ENCODE results near the gene FXYD1. TPM values are rescaled to one million over a fixed set of nuclear protein-coding genes. Genes with fewer than 3 reads are reported as not detected.

FXYD1 gene
- polyA plus RNA-seq, 1 of the 3 experiments (the other 2 are of a cell fraction) = 0.12 TPM

- ChIA-PET POLR2A (no interaction called here), CTCF (no interaction called here)
- no peaks in the 10 kb centered on the region; the same call in 1 of the 2 replicates for H3K27me3 ChIP-seq (ENCODE audit: insufficient read depth)
- no peak for DNase-seq
- peaks cover 0 to 6% of the 10 kb centered on the region in 2 experiments; a peak in 1 of 4 replicates for H3K4me1 ChIP-seq (ENCODE audit: control insufficient read depth in 1 of 2, insufficient read depth in 2 of 2, low read depth in 1 of 2, low read length in 1 of 2)
- whole genome bisulfite sequencing (ENCODE audit: low lambda C conversion rate) = 71% methylated on average over 19 of the region's 31 CpGs
- no peak overlapping the region for H3K27ac ChIP-seq (ENCODE audit: low read depth in 2 of 2, low read length in 1 of 2)
- H3K9ac ChIP-seq = no peak overlapping the region
- no peaks in the 10 kb centered on the region for H3F3A ChIP-seq (replicated peaks; ENCODE audit: insufficient read depth)
- no peaks in the 10 kb centered on the region for H4K20me1 ChIP-seq (ENCODE audit: insufficient read depth)
- H3K36me3 ChIP-seq (replicated peaks in 1 of 2; ENCODE audit: control insufficient read depth in 1 of 2, insufficient read depth in 2 of 2, low read length in 1 of 2) = no peaks in the 10 kb centered on the region
- H2AFZ ChIP-seq (ENCODE audit: low read depth) = no peak overlapping the region
- H3K4me3 ChIP-seq (ENCODE audit: low read depth in 2 of 2, low read length in 1 of 2) = no peak overlapping the region
- no peak overlapping the region for H3K4me2 ChIP-seq
- no peak for TF ChIP-seq SMC3 (IDR thresholded peaks at IDR 0.05; ENCODE audit: low read depth, low read length)
- no peak for TF ChIP-seq RCOR1 (IDR thresholded peaks at IDR 0.05; ENCODE audit: low read length)
- TF ChIP-seq NRF1 (IDR thresholded peaks at IDR 0.05; ENCODE audit: low read depth, low read length) = no peak
- TF ChIP-seq RFX5 (IDR thresholded peaks at IDR 0.05; ENCODE audit: low read length) = no peak
- TF ChIP-seq EZH2phosphoT487 (IDR thresholded peaks at IDR 0.05; ENCODE audit: borderline replicate concordance, low read depth) = no peak
- no peak for TF ChIP-seq MEF2A (IDR thresholded peaks at IDR 0.05; ENCODE audit: borderline replicate concordance, low read depth)
- TF ChIP-seq GATA2 (CRISPR knock-in tag; IDR thresholded peaks at IDR 0.05) = no peak
- no peaks in the 10 kb centered on the region for H3K9me3 ChIP-seq
- H3K9me2 ChIP-seq = no peaks in the 10 kb centered on the region
- H3K79me2 ChIP-seq (ENCODE audit: insufficient read depth) = no peaks in the 10 kb centered on the region
Observed at GRCh38 chr19:35130761-35131720, 7.6 kb upstream of the FXYD1 start.

- POLR2A ChIA-PET = no interaction called here
Observed at GRCh38 chr19:35132254-35132653, 6.4 kb upstream of the FXYD1 start.

GRCh38 chr19:35133826-35134225 lies 4.8 kb upstream of the FXYD1 start:
- Histone ChIP-seq H3K79me2 (ENCODE audit: insufficient read depth) (no peaks in the 10 kb centered on the region), H3K4me3 (ENCODE audit: low read depth in 2 of 2, low read length in 1 of 2) (no peak overlapping the region), H4K20me1 (ENCODE audit: insufficient read depth) (no peaks in the 10 kb centered on the region), H3K4me1 (ENCODE audit: control insufficient read depth in 1 of 2, insufficient read depth in 2 of 2, low read depth in 1 of 2, low read length in 1 of 2) (peaks cover 0 to 6% of the 10 kb centered on the region in 2 experiments; a peak in 1 of 4 replicates), H3K36me3 (replicated peaks in 1 of 2; ENCODE audit: control insufficient read depth in 1 of 2, insufficient read depth in 2 of 2, low read length in 1 of 2) (no peaks in the 10 kb centered on the region), H3K9me3 (no peaks in the 10 kb centered on the region), H3K4me2 (no peak overlapping the region), H2AFZ (ENCODE audit: low read depth) (no peak overlapping the region), H3K9me2 (no peaks in the 10 kb centered on the region), H3K27me3 (ENCODE audit: insufficient read depth) (peaks cover 15% of the 10 kb centered on the region; the same call in 1 of the 2 replicates), H3K27ac (ENCODE audit: low read depth in 2 of 2, low read length in 1 of 2) (no peak overlapping the region), H3K9ac (no peak overlapping the region), H3F3A (replicated peaks; ENCODE audit: insufficient read depth) (no peaks in the 10 kb centered on the region)
- DNase-seq = no peak
- no peak for TF ChIP-seq FOXJ3 (CRISPR knock-in tag; IDR thresholded peaks at IDR 0.05)
- TF ChIP-seq MAX (IDR thresholded peaks at IDR 0.05; ENCODE audit: low read depth) = no peak
- TF ChIP-seq SIN3A (IDR thresholded peaks at IDR 0.05; ENCODE audit: borderline replicate concordance, low read depth, low read length) = no peak
- TF ChIP-seq FOSL2 (IDR thresholded peaks at IDR 0.05; ENCODE audit: borderline replicate concordance, low read depth) = no peak
- no peak for TF ChIP-seq TAF1 (IDR thresholded peaks at IDR 0.05; ENCODE audit: borderline replicate concordance, low read depth, low read length)
- TF ChIP-seq YY1 (IDR thresholded peaks at IDR 0.05; ENCODE audit: low read depth) = no peak
- TF ChIP-seq MEF2A (IDR thresholded peaks at IDR 0.05; ENCODE audit: borderline replicate concordance, low read depth) = no peak
- TF ChIP-seq CHD2 (IDR thresholded peaks at IDR 0.05; ENCODE audit: low read length, partially characterized antibody) = no peak
- CTCF ChIA-PET = interaction anchor here (1.0 to 5.4 kb wide), 5 partner anchors 9 to 131 kb away, joined by 3 to 66 read pairs (median 25); partner anchors contain the start of gene FXYD3
- 58% methylated on average over 11 of the region's 11 CpGs for WGBS (ENCODE audit: low lambda C conversion rate)
- POLR2A ChIA-PET = no interaction called here

More at GRCh38 chr19:35132254-35132653, 6.4 kb upstream of the FXYD1 start:
- H3K4me3 ChIP-seq (ENCODE audit: low read depth in 2 of 2, low read length in 1 of 2) = no peak overlapping the region
- H3K4me1 ChIP-seq (ENCODE audit: control insufficient read depth in 1 of 2, insufficient read depth in 2 of 2, low read depth in 1 of 2, low read length in 1 of 2) = peaks cover 0 to 6% of the 10 kb centered on the region in 2 experiments; a peak in 1 of 4 replicates
- H3K27me3 ChIP-seq (ENCODE audit: insufficient read depth) = peaks cover 4% of the 10 kb centered on the region; the same call in 1 of the 2 replicates
- DNase-seq = no peak
- TF ChIP-seq EZH2phosphoT487 (IDR thresholded peaks at IDR 0.05; ENCODE audit: borderline replicate concordance, low read depth) = no peak
- no peak overlapping the region for H3K4me2 ChIP-seq
- H4K20me1 ChIP-seq (ENCODE audit: insufficient read depth) = no peaks in the 10 kb centered on the region
- H2AFZ ChIP-seq (ENCODE audit: low read depth) = no peak overlapping the region
- no peak overlapping the region for H3K9ac ChIP-seq
- no peaks in the 10 kb centered on the region for H3K36me3 ChIP-seq (replicated peaks in 1 of 2; ENCODE audit: control insufficient read depth in 1 of 2, insufficient read depth in 2 of 2, low read length in 1 of 2)
- CTCF ChIA-PET = no interaction called here
- no peaks in the 10 kb centered on the region for H3F3A ChIP-seq (replicated peaks; ENCODE audit: insufficient read depth)
- no peaks in the 10 kb centered on the region for H3K9me3 ChIP-seq
- no peaks in the 10 kb centered on the region for H3K9me2 ChIP-seq
- H3K79me2 ChIP-seq (ENCODE audit: insufficient read depth) = no peaks in the 10 kb centered on the region
- H3K27ac ChIP-seq (ENCODE audit: low read depth in 2 of 2, low read length in 1 of 2) = no peak overlapping the region

All from SK-N-SH (cell line).